Inflammatory macrophage (primary cell): Measurements from ENCODE around the gene MBNL2.

Experiments
- DNase-seq, 2 donors: peaks; one replicate each; pipeline ENCODE4 v3.0.0-alpha.2; 2020 to 2022

MBNL2 gene

GRCh38 chr13:97212004-97212403, 10.1 kb upstream of the MBNL2 start:
- no peak for DNase-seq

- DNase-seq, result peak; percentile 26 to 33
Observed at GRCh38 chr13:97212601-97213040, 9.5 kb upstream of the MBNL2 start.

GRCh38 chr13:97214921-97215320, 7.2 kb upstream of the MBNL2 start:
- DNase-seq, result no peak

GRCh38 chr13:97215325-97215724, 6.8 kb upstream of the MBNL2 start:
- no peak for DNase-seq

- DNase-seq, result no peak
Observed at GRCh38 chr13:97219226-97219625, 2.9 kb upstream of the MBNL2 start.

GRCh38 chr13:97220151-97220900, 1.8 kb upstream of the MBNL2 start:
- DNase-seq, result no peak

- no peak for DNase-seq
Observed at GRCh38 chr13:97221046-97221445, 1.1 kb upstream of the MBNL2 start.

- no peak for DNase-seq
Observed at GRCh38 chr13:97221466-97221865, 667 bp upstream of the MBNL2 start.

- no peak for DNase-seq
Observed at GRCh38 chr13:97223037-97223710, 1.0 kb downstream of the MBNL2 start.

- peak; percentile 87 to 92 for DNase-seq
Observed at GRCh38 chr13:97223711-97224541, 1.8 kb downstream of the MBNL2 start.

- DNase-seq, result no peak
Observed at GRCh38 chr13:97224544-97225300, 2.6 kb downstream of the MBNL2 start.

GRCh38 chr13:97225533-97225932, 3.4 kb downstream of the MBNL2 start:
- DNase-seq, result no peak

GRCh38 chr13:97226013-97226412, 3.9 kb downstream of the MBNL2 start:
- DNase-seq, result no peak

GRCh38 chr13:97226788-97227627, 4.9 kb downstream of the MBNL2 start:
- peak in 1 of 2 donors; percentile 15 for DNase-seq

- no peak for DNase-seq
Observed at GRCh38 chr13:97228850-97229521, 6.9 kb downstream of the MBNL2 start.

- no peak for DNase-seq
Observed at GRCh38 chr13:97229699-97230098, 7.6 kb downstream of the MBNL2 start.

- DNase-seq, result no peak
Observed at GRCh38 chr13:97231118-97231828, 9.1 kb downstream of the MBNL2 start.

GRCh38 chr13:97231829-97232196, 9.7 kb downstream of the MBNL2 start:
- DNase-seq, result no peak

- DNase-seq, result no peak
Observed at GRCh38 chr13:97233499-97233898, 11.4 kb downstream of the MBNL2 start.

- no peak for DNase-seq
Observed at GRCh38 chr13:97234236-97234635, 12.1 kb downstream of the MBNL2 start.
